ENCODE measurements around the gene BMP10. TPM values are rescaled to one million over a fixed set of nuclear protein-coding genes. Genes with fewer than 3 reads are reported as not detected.
A peak's percentile ranks its signal among the peaks of the same experiment; 100 is the strongest.

Gene BMP10
- total and polyA plus RNA-seq, 2 of the 13 experiments (the other 11 are each of a cell fraction or from before 2014, with no cell fraction given): not detected

GRCh38 chr2:68837164-68837860, 33.9 kb downstream of the BMP10 start (continued):
- no peak for TF ChIP-seq ATF6 (CRISPR knock-in tag; conservative IDR thresholded peaks at IDR 0.05)
- TF ChIP-seq CEBPZ (IDR thresholded peaks at IDR 0.05; ENCODE audit: low read length): no peak
- peak; percentile 64 for TF ChIP-seq STAG1 (CRISPR knock-in tag; IDR thresholded peaks at IDR 0.05)
- no peak for TF ChIP-seq GABPA (IDR thresholded peaks at IDR 0.05; ENCODE audit: low read depth, low read length)
- no peak for TF ChIP-seq GABPA (CRISPR knock-in tag; IDR thresholded peaks at IDR 0.05; ENCODE audit: low read depth)
- 0 out of 2 replicates have a peak, but pooled peaks have one; percentile 36 for TF ChIP-seq ZFX (CRISPR knock-in tag; IDR thresholded peaks at IDR 0.05; ENCODE audit: low read depth)
- no peak for TF ChIP-seq RFX5 (IDR thresholded peaks at IDR 0.05; ENCODE audit: low read depth, low read length)
- peak; percentile 86 for TF ChIP-seq CTCF (CRISPR knock-in tag; IDR thresholded peaks at IDR 0.05)
- no peak for TF ChIP-seq ZNF446 (CRISPR knock-in tag; IDR thresholded peaks at IDR 0.05)
- no peak for TF ChIP-seq LCORL (IDR thresholded peaks at IDR 0.05)
- no peak for TF ChIP-seq LCORL (CRISPR knock-in tag; IDR thresholded peaks at IDR 0.05)
- TF ChIP-seq XRCC5 (optimal IDR thresholded peaks at IDR 0.05; ENCODE audit: low read length): peak; percentile 79
- TF ChIP-seq FOXM1 (CRISPR knock-in tag; IDR thresholded peaks at IDR 0.05): no peak
- no peak for TF ChIP-seq PBX2 (CRISPR knock-in tag; IDR thresholded peaks at IDR 0.05)
- no peak for TF ChIP-seq SNAI1 (CRISPR knock-in tag; IDR thresholded peaks at IDR 0.05; ENCODE audit: borderline replicate concordance)
- TF ChIP-seq DMTF1 (CRISPR knock-in tag; IDR thresholded peaks at IDR 0.05): no peak
- no peak for TF ChIP-seq HOXA7 (CRISPR knock-in tag; IDR thresholded peaks at IDR 0.05)
- TF ChIP-seq ZNF510 (CRISPR knock-in tag; IDR thresholded peaks at IDR 0.05; ENCODE audit: low read depth): no peak
- peak; percentile 16 for TF ChIP-seq YY1 (IDR thresholded peaks at IDR 0.05; ENCODE audit: insufficient read depth, insufficient replicate concordance, low read depth, low read length)
- TF ChIP-seq BORCS8-MEF2B (CRISPR knock-in tag; IDR thresholded peaks at IDR 0.05): no peak
- TF ChIP-seq HOXA3 (CRISPR knock-in tag; IDR thresholded peaks at IDR 0.05): no peak

All from HepG2 (cell line).